Spleen (tissue), 7 donors: ENCODE data around the gene ACSF3.

ENCODE experiments used
- POLR2A ChIP-seq, 3 donors: fragments of 450-650 bp; IDR thresholded peaks; one replicate each; pipeline ENCODE4 v1.5.1; 2017; ENCODE audit warnings: antibody characterized with exemption in 3 of 3, mild to moderate bottlenecking in 1 of 3
- POLR2AphosphoS5 ChIP-seq, 3 donors: sonication (generic); formaldehyde crosslinking; IDR thresholded peaks; one replicate each; pipeline ENCODE4 v1.5.1; 2017; ENCODE audit warnings: antibody characterized with exemption in 3 of 3
- TF ChIP-seq, protein P1 (sequence below), 11 experiments: fragments of 200-600 bp in 7 of 11; fragments of 450-650 bp in 4 of 11; sonication (generic) in 4 of 11; IDR thresholded peaks in 8 of 11; conservative IDR thresholded peaks in 3 of 11; 1 replicate in 7 of 11; 2 replicates in 4 of 11; pipeline versions ENCODE4 v1.4.0 to v1.8.0; 2016 to 2021; ENCODE audit warnings: antibody characterized with exemption in 11 of 11, inconsistent platforms in 4 of 11, mild to moderate bottlenecking in 1 of 11
- donor health status: DM: no; HTN: no; CAD: no; lungs with moderate emphysema.
- donor health status: DM: no; HTN: no; CAD: no.
- donor health status: DM: no; HTN: no; CAD: no.

- TF ChIP-seq POLR2A (IDR thresholded peaks at IDR 0.05) (no peak), POLR2AphosphoS5 (IDR thresholded peaks at IDR 0.05) (peak; percentile 97)
- TF ChIP-seq, protein P1, sequence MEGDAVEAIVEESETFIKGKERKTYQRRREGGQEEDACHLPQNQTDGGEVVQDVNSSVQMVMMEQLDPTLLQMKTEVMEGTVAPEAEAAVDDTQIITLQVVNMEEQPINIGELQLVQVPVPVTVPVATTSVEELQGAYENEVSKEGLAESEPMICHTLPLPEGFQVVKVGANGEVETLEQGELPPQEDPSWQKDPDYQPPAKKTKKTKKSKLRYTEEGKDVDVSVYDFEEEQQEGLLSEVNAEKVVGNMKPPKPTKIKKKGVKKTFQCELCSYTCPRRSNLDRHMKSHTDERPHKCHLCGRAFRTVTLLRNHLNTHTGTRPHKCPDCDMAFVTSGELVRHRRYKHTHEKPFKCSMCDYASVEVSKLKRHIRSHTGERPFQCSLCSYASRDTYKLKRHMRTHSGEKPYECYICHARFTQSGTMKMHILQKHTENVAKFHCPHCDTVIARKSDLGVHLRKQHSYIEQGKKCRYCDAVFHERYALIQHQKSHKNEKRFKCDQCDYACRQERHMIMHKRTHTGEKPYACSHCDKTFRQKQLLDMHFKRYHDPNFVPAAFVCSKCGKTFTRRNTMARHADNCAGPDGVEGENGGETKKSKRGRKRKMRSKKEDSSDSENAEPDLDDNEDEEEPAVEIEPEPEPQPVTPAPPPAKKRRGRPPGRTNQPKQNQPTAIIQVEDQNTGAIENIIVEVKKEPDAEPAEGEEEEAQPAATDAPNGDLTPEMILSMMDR (IDR thresholded peaks at IDR 0.05 in 8 of 11, conservative IDR thresholded peaks at IDR 0.05 in 3 of 11): no peak
Measured at GRCh38 chr16:89115216-89115861, 21.7 kb downstream of the ACSF3 start.
